NCI-H128 (cell line): ENCODE data around the gene MYPN.

ENCODE experiments used
- DNase-seq: peaks from one replicate; lab custom pipeline; 2025; ENCODE audit not compliant: unreplicated experiment; lab: John Stamatoyannopoulos, UW

The MYPN gene

GRCh38 chr10:68092512-68092911, 16.8 kb upstream of the MYPN start:
- no peak for DNase-seq

DNA sequence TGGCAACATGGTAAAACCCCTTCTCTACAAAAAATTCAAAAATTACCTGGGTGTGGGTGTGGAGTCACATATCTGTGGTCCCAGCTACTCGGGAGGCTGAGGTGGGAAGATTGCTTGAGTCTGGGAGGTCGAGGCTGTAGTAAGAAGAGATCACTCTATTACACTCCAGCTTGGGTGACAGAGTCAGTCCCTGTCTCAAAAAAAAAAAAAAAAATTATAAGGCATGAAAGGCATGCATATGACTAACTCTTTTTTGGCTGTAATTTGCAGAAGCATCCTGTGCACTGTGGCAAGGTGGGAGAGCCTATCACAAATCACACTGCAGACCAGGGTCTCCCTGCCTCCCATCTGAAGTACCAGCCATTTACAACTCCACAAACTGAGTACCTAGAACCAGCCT, 14.1 kb upstream of the MYPN start:
- DNase-seq, result no peak

GRCh38 chr10:68096913-68097516, 12.3 kb upstream of the MYPN start:
- no peak for DNase-seq

GRCh38 chr10:68099736-68100135, 9.6 kb upstream of the MYPN start:
- DNase-seq, result no peak

DNA sequence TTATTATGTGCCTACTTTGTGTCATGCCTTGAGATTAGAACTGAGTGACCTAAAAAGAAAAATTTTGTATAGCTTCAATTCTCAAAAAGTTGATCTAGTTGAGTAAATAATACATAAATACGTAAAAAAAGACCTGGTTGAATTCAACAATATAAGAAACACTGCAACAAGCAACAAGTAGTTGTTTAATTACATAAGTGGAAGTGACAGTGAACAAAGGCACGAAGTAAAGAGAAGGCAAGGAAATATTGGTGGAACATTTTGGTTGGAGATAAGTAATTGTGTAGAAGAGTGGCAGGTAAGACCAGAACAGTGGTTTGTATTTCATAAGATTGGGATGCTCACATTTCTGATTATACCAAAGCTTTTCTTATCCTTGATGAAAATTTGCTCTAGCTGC, 8.2 kb upstream of the MYPN start:
- no peak for DNase-seq

DNA sequence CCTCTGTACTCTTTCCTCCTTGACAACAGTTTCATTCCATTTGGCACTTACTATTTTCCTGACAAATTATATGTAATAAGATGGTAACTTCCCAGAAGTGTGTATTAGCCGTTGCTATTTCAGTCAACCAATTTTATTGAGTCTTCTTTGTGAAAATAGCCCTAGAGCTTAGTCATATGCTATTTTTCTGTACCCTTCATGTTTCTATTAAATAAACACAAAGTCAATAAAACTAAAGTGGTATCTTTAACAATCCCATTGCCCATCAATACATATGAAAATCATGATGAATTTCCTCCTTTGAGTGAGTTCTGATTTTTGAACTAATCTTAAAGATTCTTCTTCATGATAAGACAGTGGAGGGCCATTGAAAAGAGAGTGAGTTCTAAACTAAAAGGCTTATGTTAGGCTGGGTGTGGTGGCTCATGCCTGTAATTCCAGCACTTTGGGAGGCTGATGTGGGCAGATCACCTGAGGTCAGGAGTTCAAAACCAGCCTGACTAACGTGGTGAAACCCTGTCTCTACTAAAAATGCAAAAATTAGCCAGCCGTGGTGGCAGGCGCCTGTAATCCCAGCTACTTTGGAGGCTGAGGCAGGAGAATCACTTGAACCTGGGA, 5.9 kb upstream of the MYPN start:
- no peak for DNase-seq

DNA sequence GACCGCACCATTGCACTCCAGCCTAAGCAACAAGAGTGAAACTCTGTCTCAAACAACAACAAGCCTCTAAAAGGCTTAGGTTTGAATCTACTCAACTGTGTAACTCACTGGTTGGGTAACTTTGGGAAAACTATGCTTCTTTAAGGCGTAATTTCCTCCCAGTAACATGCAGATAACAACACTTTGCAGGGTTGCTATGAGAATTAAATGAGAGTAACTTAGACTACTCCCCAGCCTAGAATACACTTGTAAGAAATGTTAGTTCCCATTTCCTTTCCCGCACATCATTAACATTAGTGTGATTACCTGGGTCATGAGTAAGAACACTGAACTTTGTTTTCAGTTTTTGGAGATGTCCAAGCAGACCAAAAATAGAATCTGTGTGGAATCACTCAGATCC, 5.4 kb upstream of the MYPN start:
- no peak for DNase-seq

GRCh38 chr10:68105820-68106219, 3.5 kb upstream of the MYPN start:
- no peak for DNase-seq

DNA sequence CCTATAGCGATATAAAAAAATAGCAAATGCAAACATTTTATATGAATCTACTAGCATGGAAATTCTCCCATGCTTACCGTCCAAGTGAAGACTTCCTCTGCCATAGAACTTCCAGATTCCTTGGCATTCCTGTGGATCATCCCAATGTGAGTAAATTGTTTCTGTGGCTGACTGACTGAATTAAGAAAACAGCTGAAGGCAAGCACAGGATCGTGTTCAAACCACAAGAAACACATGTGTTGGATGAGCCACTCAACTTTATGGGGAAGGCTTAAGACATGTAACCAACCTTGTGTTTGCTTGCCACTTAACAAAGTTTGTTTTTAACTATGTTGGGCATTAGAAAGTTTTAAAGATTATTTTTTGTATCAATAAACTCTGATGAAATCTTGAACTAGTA, 2.6 kb upstream of the MYPN start:
- no peak for DNase-seq

- DNase-seq, result no peak
These were observed 1.6 kb upstream of the MYPN start for GRCh38 chr10:68107651-68108050.

DNA sequence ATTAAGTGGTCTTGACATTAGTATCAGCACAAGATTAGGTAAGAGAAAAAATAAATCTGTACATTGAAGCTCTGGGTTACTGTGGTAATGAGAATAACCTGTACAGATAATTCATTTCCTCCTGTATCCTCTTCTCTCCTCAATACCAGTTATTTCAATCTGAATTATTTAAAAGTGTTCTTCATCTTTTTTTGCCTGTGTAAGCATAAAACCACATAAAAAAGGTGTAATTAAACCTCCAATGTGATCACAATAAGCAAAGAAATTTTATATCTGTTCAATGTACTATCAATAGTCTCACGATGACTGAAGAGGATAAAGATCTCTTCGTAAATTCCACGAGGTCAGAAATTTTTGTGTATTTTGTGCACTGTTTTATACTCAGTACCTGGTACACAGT, 1.2 kb upstream of the MYPN start:
- DNase-seq, result no peak

DNA sequence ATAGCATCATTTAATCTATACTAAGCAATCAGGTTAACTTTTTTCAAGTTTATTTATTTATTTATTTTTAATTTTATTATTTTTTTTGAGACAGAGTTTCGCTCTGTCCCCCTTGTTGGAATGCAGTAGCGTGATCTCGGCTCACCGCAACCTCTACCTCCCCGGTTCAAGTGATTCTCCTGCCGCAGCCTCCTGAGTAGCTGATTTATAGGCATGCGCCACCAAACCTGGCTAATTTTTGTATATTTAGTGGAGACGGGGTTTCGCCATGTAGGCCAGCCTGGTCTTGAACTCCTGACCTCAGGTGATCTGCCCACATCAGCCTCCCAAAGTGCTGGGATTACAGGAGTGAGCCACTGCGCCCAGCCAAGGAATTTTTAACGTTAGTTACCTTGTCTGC, 635 bp upstream of the MYPN start:
- DNase-seq, result no peak

GRCh38 chr10:68110027-68110426, 739 bp downstream of the MYPN start:
- no peak for DNase-seq

GRCh38 chr10:68111584-68111983, 2.3 kb downstream of the MYPN start:
- no peak for DNase-seq

GRCh38 chr10:68112837-68113236, 3.5 kb downstream of the MYPN start:
- DNase-seq, result no peak

DNA sequence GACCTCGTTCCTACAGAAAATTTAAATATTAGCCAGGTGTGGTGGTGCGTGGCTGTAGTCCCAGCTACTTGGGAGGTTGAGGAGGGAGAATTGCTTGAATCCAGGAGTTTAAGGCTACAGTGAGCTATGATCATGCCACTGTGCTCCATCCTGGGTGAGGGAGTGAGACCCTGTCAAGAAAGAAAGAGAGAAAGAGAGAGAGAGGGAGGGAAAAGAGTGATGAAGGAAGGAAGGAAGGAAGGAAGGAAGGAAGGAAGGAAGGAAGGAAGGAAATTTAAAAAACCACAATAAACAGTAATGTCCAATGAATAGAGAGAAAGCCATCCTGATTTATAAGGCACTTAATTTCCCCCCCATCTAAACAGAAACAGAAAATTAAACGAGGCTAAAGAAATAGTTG, 9.4 kb downstream of the MYPN start:
- DNase-seq, result no peak

GRCh38 chr10:68121020-68121743, 11.9 kb downstream of the MYPN start:
- no peak for DNase-seq

- DNase-seq, result no peak
These were observed 12.6 kb downstream of the MYPN start for GRCh38 chr10:68121852-68122251.

GRCh38 chr10:68124718-68125117, 15.4 kb downstream of the MYPN start:
- no peak for DNase-seq

GRCh38 chr10:68125772-68126171, 16.5 kb downstream of the MYPN start:
- no peak for DNase-seq

DNA sequence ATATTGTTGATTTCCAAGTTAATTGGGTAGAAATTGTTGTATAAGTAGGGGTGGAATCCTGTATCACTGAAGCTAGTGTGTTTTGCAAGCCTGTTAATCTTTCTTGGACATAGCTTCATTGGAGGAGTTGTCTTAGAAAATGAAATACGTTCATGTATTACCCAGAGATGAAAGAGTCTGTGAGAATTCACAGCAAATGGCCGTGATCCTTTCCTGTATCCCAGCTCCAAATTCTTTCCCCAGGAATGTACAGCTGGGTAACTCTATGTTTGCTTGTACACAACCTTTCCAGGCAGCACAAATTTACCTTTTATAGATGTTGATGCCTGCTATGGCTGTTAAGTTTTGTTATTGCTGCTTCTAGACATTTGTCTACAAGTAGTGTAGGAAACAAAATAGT, 18.7 kb downstream of the MYPN start:
- no peak for DNase-seq

DNA sequence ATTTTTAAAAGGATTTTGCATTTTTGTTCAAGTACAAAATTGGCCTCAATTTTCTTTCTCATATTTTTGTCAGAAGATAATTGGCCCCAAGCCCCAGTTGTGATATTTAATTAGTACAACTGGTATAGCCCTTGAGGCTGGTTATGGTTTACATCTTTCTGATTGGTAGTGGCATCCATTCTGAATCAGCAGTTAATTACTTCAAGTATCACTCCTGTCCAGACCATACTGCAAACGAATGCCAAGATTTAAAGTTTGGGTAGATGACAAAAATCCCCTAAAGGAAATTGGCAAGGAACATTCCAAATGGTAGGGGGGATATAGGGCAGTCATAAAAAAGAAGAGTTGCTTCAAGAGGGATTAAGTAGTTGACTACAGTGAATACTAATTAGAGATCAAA, 23.1 kb downstream of the MYPN start:
- DNase-seq, result no peak

GRCh38 chr10:68133523-68133922, 24.2 kb downstream of the MYPN start:
- no peak for DNase-seq
